GM18907 (cell line): Measurements from ENCODE around the gene MYMX.

Source experiments
- ATAC-seq: cut with Tn5 transposase; IDR thresholded peaks from one replicate; pipeline ENCODE4 v1.9.1; 2021; ENCODE audit warnings: mild to moderate bottlenecking, moderate library complexity; ENCODE audit not compliant: unreplicated experiment

MYMX gene

GRCh38 chr6:44219053-44219814, 2.5 kb downstream of the MYMX start:
- peak; percentile 54 for ATAC-seq

- ATAC-seq: no peak
Measured at GRCh38 chr6:44219815-44220784, 3.4 kb downstream of the MYMX start.

DNA sequence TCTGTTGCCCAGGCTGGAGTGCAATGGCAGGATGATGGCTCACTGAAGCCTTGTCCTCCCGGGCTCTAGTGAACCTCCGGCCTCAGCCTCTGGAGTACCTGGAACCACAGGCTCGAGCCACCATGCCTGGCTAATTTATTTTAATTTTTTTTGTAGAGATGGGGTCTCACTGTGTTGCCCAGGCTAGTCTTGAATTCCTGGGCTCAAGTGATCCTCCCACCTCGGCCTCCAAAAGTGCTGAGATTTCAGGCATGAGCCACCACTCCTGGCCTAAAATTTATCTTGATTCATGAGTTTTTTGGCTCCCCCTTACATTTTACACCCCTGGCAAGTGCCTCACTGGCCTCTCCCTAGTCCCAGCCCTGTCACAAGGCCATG, 4.2 kb downstream of the MYMX start:
- ATAC-seq: no peak

DNA sequence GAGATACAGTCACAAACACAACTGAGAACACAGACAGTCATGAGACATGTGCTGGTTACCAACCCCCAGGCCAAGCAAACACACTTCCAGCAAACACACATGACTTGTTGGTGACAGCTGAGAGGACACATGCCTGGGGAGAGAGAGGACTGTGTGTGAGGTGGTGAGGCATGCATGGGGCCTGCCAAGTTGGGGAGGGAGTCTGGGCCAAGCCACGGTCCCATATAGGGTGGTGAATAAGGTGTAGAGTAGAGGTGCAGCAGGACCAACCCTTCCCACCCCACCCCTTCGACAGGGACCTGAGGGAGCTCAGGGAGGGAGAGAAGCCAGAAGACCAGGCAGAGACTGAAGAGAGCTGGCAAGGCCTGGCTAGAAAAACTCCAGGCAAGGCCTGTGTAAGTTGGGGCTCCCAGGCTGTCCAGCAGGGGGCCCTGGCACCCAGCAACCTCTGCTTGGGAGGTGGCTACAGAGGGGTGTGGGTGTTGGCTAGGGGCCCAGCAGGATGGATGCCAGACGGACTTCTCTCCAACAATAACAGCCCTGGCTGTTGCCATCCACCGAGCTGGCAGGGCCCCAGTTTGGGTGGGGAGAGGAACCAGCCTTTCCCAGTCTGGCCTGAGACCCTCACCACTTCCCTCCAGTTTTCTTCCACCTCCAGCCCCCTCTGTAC, 4.7 kb downstream of the MYMX start:
- no peak for ATAC-seq

GRCh38 chr6:44221961-44222335, 5.2 kb downstream of the MYMX start:
- no peak for ATAC-seq

GRCh38 chr6:44222486-44223318, 6.0 kb downstream of the MYMX start:
- ATAC-seq: no peak

GRCh38 chr6:44223319-44224028, 6.7 kb downstream of the MYMX start, which contains the start of gene SLC29A1:
Gene SLC29A1 (plus strand): TSS chr6:44223595. CDS start chr6:44227314, 3,719 bp downstream.
- peak; percentile 46 for ATAC-seq

GRCh38 chr6:44224029-44224964, 7.6 kb downstream of the MYMX start:
- ATAC-seq: no peak

GRCh38 chr6:44224965-44225305, 8.2 kb downstream of the MYMX start:
- no peak for ATAC-seq

DNA sequence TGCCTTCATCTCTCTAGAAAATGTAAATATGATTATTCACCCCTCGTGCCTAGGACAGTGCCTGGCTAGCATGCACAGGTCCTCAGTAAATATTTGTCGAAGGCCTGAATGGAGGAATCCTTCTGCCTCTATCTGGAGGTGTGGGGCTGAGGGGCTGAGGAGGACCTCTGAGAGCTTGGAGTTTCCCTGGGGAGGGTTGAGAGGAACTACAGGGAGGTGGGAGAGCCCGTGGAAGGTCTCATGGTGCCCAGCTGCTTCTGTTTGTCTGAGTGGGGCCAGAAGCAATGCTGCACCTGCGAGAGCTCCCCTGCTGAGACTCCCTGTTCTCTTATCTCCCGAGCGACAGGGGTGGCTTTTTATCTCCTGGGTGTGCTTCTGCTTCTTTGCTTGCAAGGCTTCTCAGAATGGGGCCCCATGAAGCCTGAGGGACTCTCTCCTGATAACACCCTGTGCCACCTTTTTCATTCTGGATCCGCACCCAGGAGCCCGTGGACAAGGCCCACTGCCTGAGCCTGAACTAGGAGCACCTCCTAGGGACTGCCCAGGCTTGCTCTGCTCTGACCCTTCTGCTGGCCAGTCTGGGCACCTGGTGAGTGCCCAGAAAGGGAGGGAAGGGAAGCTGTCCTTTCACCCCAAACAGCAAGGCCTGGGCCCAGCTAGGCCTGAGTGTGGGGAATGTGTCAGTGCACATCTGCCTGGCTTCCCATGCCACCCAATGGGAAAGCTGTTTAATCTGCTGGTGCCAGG, 9.0 kb downstream of the MYMX start:
- ATAC-seq: no peak

GRCh38 chr6:44226368-44227147, 9.8 kb downstream of the MYMX start:
- no peak for ATAC-seq

- no peak for ATAC-seq
Measured at GRCh38 chr6:44227148-44227793, 10.5 kb downstream of the MYMX start.

DNA sequence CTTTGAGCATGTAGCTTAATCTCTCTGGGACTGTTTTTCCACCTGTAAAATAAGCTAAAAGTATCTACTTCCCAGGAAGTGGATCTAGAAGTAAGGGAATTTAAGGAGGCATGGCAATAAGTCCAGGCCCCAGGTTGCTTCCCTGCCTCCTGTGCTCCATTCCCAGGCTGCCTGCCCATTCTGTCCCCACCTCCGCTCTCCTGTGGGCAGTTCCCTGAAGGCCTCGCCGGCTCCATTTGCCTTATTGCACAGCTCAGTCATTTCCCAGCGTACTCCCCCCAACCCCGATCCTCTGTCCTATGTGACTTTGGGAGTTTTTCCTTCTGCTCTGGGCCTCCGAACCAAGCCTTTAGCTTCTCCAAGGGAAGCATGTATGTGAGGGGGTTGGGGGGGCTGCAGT, 11.3 kb downstream of the MYMX start:
- ATAC-seq: no peak

- no peak for ATAC-seq
Measured at GRCh38 chr6:44228433-44228832, 11.7 kb downstream of the MYMX start.

GRCh38 chr6:44228836-44229235, 12.1 kb downstream of the MYMX start:
- no peak for ATAC-seq

DNA sequence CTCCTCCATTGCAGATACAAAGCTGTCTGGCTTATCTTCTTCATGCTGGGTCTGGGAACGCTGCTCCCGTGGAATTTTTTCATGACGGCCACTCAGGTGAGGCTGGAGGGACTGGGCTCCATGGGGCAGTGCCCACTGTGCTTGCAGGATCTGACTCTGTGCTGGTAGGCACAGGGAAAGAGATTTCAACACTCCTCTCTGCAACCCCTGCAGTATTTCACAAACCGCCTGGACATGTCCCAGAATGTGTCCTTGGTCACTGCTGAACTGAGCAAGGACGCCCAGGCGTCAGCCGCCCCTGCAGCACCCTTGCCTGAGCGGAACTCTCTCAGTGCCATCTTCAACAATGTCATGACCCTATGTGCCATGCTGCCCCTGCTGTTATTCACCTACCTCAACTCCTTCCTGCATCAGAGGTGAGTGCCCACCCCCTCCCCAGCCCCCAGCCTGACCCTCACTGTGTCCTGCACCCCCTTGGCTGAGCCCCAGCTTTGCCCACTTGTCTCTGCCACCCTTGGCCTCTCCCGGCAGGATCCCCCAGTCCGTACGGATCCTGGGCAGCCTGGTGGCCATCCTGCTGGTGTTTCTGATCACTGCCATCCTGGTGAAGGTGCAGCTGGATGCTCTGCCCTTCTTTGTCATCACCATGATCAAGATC, 12.8 kb downstream of the MYMX start:
- ATAC-seq: no peak
